BLaER1 (cell line): ENCODE data around the gene COPZ2.
"Not testable (repeated sequence)": the region's sequence is repeated elsewhere in the genome, so short reads cannot be mapped to it uniquely, and the experiment has no call there.

Source experiments
- H3K27ac ChIP-seq: shearing (Covaris generic); formaldehyde crosslinking; 2 replicates; pipeline ENCODE4 v1.8.1; 2022
- H3K27me3 ChIP-seq: shearing (Covaris generic); formaldehyde crosslinking; 2 replicates; pipeline ENCODE4 v1.8.1; 2022
- H3K36me3 ChIP-seq: shearing (Covaris generic); formaldehyde crosslinking; 2 replicates; pipeline ENCODE4 v1.8.1; 2022
- H3K4me1 ChIP-seq: shearing (Covaris generic); formaldehyde crosslinking; 2 replicates; pipeline ENCODE4 v1.8.1; 2022
- H3K4me2 ChIP-seq: shearing (Covaris generic); formaldehyde crosslinking; 2 replicates; pipeline ENCODE4 v1.8.1; 2022
- H3K4me3 ChIP-seq: shearing (Covaris generic); formaldehyde crosslinking; 2 replicates; pipeline ENCODE4 v1.8.1; 2022
- H3K9ac ChIP-seq: shearing (Covaris generic); formaldehyde crosslinking; 2 replicates; pipeline ENCODE4 v1.8.1; 2022
- H3K9me3 ChIP-seq: shearing (Covaris generic); formaldehyde crosslinking; 2 replicates; pipeline ENCODE4 v1.8.1; 2022
- H4K20me1 ChIP-seq: shearing (Covaris generic); formaldehyde crosslinking; 2 replicates; pipeline ENCODE4 v1.8.1; 2022
- Cebpa-rat ChIP-seq: shearing (Covaris generic); IDR thresholded peaks from 2 replicates; pipeline ENCODE4 v1.8.1; 2022

The COPZ2 gene

DNA sequence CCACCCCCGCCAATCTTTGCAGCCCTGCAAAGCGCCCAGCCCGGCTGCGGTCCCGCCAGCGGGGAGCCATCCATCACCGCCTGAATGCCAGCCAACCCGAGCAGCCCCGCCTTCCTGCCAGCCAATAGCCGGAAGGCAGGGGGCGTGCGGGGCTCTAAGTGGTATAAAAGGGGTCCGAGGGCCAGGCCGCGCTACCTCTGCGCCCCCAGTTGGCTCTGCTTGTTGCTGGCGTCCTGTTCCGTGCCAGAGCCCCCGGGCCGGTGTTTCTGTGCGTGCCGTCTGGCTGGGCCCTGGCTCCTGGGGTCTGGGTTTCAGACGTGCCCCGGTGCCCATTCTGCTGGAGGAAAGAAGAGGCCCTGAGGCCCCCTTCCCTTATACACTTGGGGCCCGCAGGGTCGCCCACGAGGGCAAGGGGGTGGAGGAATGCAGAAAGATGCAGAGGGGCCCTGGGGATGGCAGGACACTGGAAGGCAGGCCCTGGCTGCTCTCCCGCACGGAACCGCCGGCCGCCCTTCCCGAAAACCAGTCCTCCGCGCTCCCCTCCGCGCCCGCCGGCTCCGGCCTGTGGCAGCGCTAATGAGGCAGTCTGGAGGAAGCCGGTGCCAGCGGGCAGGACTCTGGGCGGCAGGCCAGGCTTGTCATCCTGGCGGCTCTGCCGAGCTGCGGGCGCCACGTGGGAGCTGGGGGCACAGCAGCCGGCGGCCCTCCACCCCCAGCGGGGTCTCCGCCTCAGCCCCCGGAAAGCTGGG is 14.0 kb downstream of the COPZ2 start:
- no peaks in the 10 kb centered on the region for H3K9me3 ChIP-seq
- no peaks in the 10 kb centered on the region for H3K36me3 ChIP-seq
- H3K27me3 ChIP-seq, result peaks cover 53% of the 10 kb centered on the region
- H4K20me1 ChIP-seq, result peaks cover 27% of the 10 kb centered on the region
- TF ChIP-seq Cebpa-rat, result no peak
- peak overlapping the region; percentile 63 for H3K4me3 ChIP-seq
- H3K9ac ChIP-seq, result peak overlapping the region; percentile 24; the same call in 1 of the 2 replicates
- H3K4me2 ChIP-seq, result peak overlapping the region; percentile 93
- H3K27ac ChIP-seq, result no peak overlapping the region
- H3K4me1 ChIP-seq, result peaks cover 27% of the 10 kb centered on the region

DNA sequence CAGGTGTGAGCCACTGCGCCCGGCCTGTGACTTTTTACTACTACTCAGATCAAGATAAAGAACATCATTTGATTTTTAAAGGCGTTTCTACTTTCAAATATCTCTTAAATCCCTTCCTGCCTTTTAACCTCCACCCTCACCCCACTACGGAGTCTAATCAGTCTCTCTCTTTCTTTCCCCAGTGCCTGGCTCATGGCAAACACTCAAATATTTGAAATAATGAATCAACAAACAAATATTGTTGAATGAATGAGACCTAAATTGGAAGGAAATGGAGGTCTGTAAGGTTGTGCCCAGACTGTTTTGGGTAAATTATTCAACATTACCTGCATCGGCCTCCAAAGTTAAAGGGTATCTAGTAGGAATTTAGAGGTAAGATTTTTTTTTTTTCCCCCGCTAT is 14.7 kb downstream of the COPZ2 start:
- Histone ChIP-seq H3K4me3 (peak overlapping the region; percentile 63), H3K27ac (no peak overlapping the region), H3K4me2 (peak overlapping the region; percentile 93)

DNA sequence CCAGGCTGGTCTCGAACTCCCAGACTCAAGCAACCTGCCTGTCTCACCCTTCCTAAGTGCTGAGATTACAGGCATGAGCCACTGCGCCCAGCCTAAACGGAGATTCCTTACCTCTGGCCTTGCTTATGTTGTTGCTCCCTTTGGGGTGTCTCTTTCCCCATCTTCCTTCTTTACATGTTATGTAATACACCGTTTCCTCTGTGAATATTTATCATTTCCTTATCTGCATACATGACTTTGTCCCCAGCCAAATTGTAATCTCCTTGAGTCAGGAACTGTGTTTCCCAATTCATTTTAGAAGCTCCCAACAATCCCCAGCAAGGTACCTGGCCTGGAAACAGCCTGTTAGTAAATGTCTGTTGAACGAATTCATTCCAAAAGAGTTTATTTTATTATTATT is 15.7 kb downstream of the COPZ2 start:
- Histone ChIP-seq H3K9ac (no peak overlapping the region), H3K27ac (no peak overlapping the region), H3K4me1 (peaks cover 39% of the 10 kb centered on the region), H4K20me1 (peaks cover 26% of the 10 kb centered on the region), H3K27me3 (peaks cover 49% of the 10 kb centered on the region), H3K4me2 (no peak overlapping the region), H3K9me3 (no peaks in the 10 kb centered on the region), H3K4me3 (no peak overlapping the region), H3K36me3 (no peaks in the 10 kb centered on the region)
- TF ChIP-seq Cebpa-rat, result no peak

More for the DNA sequence above, 14.7 kb downstream of the COPZ2 start:
- Histone ChIP-seq H3K9ac (no peak overlapping the region), H3K4me1 (peaks cover 30% of the 10 kb centered on the region), H3K27me3 (peaks cover 53% of the 10 kb centered on the region), H4K20me1 (peaks cover 27% of the 10 kb centered on the region), H3K36me3 (no peaks in the 10 kb centered on the region), H3K9me3 (no peaks in the 10 kb centered on the region)
- no peak for TF ChIP-seq Cebpa-rat

DNA sequence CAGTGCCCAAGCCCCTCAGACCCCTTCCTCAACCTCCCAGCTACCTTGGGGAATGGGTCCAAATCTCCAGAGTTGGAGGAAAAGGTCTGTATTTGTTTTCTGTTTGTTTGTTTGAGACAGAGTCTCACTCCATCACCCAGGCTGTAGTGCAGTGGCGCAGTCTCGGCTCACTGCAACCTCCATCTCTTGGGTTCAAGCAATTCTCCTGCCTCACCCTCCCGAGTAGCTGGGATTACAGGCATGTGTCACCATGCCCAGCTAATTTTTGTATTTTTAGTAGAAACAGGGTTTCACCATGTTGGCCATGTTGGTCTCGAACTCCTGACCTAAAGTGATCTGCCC is 19.8 kb downstream of the COPZ2 start:
- not testable (repeated sequence) for H3K27ac ChIP-seq, H4K20me1 ChIP-seq, H3K4me3 ChIP-seq, H3K9ac ChIP-seq, H3K36me3 ChIP-seq, H3K9me3 ChIP-seq
- H3K4me2 ChIP-seq, result peak overlapping the region; percentile 26; the same call in 1 of the 2 replicates
- peaks cover 37% of the 10 kb centered on the region for H3K27me3 ChIP-seq
- H3K4me1 ChIP-seq, result peaks cover 12% of the 10 kb centered on the region

DNA sequence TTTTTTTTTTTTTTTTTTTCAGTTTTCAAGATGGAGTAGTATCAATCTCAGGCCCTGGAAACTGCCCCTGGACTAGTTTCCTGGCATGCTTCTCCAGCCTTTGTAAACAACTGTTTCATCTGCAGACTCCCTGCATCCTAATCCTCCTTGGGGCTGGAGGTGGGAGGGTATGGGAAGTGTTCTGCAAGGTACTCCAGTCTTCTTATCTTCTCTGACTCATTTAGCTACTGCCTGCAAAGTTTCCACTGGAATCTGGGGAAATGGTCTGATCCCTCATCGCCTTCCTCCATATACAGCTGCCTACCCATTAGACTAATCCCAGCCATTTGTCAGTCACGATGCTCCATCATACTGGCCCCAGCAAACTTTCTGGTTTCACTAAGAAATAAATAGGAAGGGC is 21.5 kb downstream of the COPZ2 start:
- Histone ChIP-seq H3K9ac (no peak overlapping the region), H4K20me1 (no peaks in the 10 kb centered on the region; the same call in 1 of the 2 replicates), H3K27ac (no peak overlapping the region), H3K9me3 (no peaks in the 10 kb centered on the region), H3K36me3 (no peaks in the 10 kb centered on the region), H3K4me1 (peaks cover 21% of the 10 kb centered on the region), H3K4me2 (no peak overlapping the region), H3K27me3 (peaks cover 24% of the 10 kb centered on the region), H3K4me3 (no peak overlapping the region)
- no peak for TF ChIP-seq Cebpa-rat

DNA sequence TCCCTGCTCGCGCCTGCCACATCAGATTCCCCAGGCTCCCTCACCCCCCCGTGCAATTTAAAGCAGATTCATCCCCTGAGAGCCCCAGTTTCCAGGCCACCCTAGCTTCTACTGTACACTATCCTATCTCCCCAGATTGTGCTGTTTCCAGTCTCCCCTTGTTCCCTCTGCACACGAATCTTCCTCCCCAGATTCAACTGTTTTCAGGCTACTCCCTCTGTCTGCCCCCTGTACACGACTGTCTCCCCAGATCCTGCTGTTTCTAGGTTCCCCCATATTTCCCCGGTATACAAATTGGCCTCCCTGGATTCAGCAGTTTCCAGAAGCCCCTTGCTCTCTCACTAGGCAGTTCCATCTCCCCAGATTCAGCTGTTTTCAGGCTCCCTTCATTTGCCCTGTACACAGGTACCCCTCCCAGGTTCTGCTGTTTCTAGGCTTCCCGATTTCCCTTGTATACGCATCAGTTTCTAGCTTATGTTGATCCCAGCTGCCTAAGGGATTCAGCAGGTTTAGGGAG is 22.9 kb downstream of the COPZ2 start:
- peaks cover 13% of the 10 kb centered on the region for H3K27me3 ChIP-seq
- peaks cover 21% of the 10 kb centered on the region for H3K4me1 ChIP-seq
- H3K36me3 ChIP-seq, result no peaks in the 10 kb centered on the region
- no peak overlapping the region for H3K9ac ChIP-seq
- no peak overlapping the region for H3K4me3 ChIP-seq
- H4K20me1 ChIP-seq, result no peaks in the 10 kb centered on the region
- no peak overlapping the region for H3K27ac ChIP-seq
- no peak for TF ChIP-seq Cebpa-rat
- H3K4me2 ChIP-seq, result no peak overlapping the region
- no peaks in the 10 kb centered on the region for H3K9me3 ChIP-seq

DNA sequence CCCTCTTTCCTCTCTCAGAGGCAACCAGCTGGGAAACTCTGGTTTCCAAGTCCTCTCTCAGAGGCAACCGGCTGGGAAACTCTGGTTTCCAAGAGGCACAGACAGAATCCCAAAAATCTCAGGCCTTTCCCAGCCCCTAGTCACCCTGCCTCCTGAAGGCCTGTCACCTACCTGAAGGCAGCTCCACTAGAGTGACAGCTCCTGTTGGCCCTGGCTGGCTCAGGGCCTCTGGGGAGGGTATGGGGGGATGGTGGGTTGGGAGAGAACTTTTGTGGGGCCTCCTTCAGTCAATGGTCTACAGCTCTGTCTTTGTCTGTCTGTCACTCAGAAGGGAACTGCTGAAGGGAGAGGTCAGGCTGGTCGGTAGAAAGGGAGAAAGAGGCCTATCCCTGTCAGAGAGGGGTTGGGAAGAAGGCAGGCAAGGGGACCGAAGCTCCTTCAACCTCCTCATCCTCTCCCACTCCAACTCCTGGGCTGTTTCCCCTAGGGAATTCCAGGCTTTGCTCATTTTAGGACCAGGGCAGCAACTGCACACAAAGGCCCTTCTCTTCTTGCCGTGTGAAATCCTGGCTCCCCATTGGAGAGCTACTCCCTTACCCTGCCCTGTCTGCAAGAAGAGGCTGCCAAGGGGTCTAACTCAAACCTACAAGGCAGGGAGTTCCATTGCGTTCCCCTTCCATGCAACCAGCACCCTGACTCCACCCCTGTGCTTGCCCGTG is 23.6 kb downstream of the COPZ2 start:
- Histone ChIP-seq H3K4me3 (no peak overlapping the region), H3K4me1 (peaks cover 21% of the 10 kb centered on the region), H3K36me3 (no peaks in the 10 kb centered on the region), H3K9ac (no peak overlapping the region), H3K27me3 (peaks cover 13% of the 10 kb centered on the region), H3K9me3 (no peaks in the 10 kb centered on the region), H4K20me1 (no peaks in the 10 kb centered on the region), H3K27ac (no peak overlapping the region), H3K4me2 (no peak overlapping the region)
- TF ChIP-seq Cebpa-rat, result no peak

DNA sequence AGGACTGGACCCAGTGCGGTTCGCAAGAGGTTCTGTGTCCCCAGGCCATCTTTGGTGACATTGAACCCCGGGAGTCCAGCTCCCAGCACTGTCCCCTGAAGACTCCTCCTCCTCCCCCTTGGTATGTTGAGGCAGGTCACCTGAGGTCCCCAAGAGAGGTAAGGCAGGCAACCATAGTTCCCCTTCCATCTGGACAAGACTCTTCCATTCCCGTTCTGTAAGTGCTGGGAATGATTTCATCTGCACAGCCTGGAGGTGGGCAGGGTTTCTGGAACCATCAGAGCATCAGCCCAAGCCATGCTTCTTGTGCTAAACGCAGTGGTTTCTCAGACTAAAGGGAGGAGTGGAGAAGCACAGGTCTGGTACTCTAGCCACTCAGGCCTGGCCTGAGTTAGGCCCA is 24.9 kb downstream of the COPZ2 start:
- H3K4me2 ChIP-seq, result peak overlapping the region; percentile 100
- peaks cover 13% of the 10 kb centered on the region for H3K27me3 ChIP-seq
- H3K9me3 ChIP-seq, result no peaks in the 10 kb centered on the region
- H3K36me3 ChIP-seq, result no peaks in the 10 kb centered on the region
- peaks cover 15% of the 10 kb centered on the region for H3K4me1 ChIP-seq
- no peak overlapping the region for H3K9ac ChIP-seq
- no peak for TF ChIP-seq Cebpa-rat
- no peak overlapping the region for H3K27ac ChIP-seq
- no peaks in the 10 kb centered on the region for H4K20me1 ChIP-seq
- no peak overlapping the region for H3K4me3 ChIP-seq

DNA sequence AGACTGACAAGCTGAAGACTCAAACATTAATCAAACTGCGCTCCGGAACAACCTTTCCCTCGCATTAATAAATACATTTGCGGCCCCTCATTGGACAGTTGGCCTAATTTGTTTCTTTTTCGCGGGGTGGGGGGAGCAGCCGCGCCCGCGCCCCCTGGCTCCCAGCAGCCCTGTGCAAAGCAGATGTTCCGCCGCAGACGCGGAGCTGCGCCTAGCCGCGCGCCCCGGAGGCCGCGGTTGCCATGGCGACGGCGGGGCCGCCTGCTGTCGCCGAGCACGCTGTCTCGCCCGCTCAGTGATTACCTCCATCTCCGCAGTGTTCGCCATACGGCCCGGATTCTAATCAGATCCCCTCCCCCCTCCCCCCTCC is 25.5 kb downstream of the COPZ2 start:
- Histone ChIP-seq H3K4me1 (peaks cover 10% of the 10 kb centered on the region), H3K9ac (peak overlapping the region; percentile 68; the same call in 1 of the 2 replicates), H4K20me1 (no peaks in the 10 kb centered on the region), H3K36me3 (no peaks in the 10 kb centered on the region), H3K9me3 (no peaks in the 10 kb centered on the region), H3K27ac (no peak overlapping the region), H3K27me3 (peaks cover 13% of the 10 kb centered on the region), H3K4me3 (peak overlapping the region; percentile 73), H3K4me2 (peak overlapping the region; percentile 100)
- no peak for TF ChIP-seq Cebpa-rat

DNA sequence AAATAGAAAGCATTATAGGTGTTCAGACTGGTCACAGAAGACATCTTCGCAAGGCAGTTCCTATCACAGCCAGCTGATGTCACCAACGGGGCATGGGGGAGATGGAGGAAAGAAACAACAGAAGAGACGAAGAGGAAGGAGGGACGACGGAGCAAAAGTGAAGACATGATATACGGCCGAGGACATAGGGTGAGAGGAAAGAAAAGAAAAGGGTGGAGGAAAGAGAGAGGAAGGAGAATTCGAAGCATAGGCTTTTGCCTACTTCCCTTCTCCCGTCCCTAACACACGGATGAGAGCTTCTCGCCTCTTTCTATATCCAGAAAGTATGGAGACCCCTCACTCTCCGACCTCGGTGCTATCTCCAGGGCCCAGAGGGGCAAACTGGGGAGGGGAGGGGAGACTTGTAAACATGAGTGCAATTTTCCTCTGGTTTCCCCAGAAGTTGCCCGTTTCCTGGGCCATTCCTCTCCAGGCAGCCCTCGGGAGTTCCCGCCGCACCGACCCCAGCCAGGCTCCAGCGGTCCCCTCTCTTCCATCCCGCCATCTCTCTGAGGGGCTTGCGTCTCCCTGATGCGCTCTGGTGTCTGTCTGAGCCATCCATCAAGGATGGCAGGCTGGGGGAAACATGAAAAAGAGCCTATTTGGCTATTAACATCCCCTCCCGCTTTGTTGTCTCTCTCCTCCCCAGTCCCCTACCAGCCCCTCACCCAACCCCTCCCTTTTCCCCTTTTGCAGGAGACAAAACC is 26.0 kb downstream of the COPZ2 start:
- peak overlapping the region; percentile 68 for H3K9ac ChIP-seq
- H3K27me3 ChIP-seq, result peaks cover 13% of the 10 kb centered on the region
- TF ChIP-seq Cebpa-rat, result no peak
- H3K27ac ChIP-seq, result 0 out of 2 replicates have a peak overlapping the region, but pooled peaks have one; percentile 13
- H3K4me3 ChIP-seq, result peak overlapping the region; percentile 73
- H4K20me1 ChIP-seq, result no peaks in the 10 kb centered on the region
- no peaks in the 10 kb centered on the region for H3K36me3 ChIP-seq
- H3K4me1 ChIP-seq, result peaks cover 9% of the 10 kb centered on the region; the same call in 1 of the 2 replicates
- H3K4me2 ChIP-seq, result peak overlapping the region; percentile 100
- H3K9me3 ChIP-seq, result no peaks in the 10 kb centered on the region
